Stimulated activated CD8-positive, alpha-beta memory T cell treated with anti-CD3 and anti-CD28 coated beads, Interleukin-4, amount 100 ng/mL, for 24 hours (primary cell): ENCODE data around the gene GPC3.
"Not testable (repeated sequence)": the region's sequence is repeated elsewhere in the genome, so short reads cannot be mapped to it uniquely, and the experiment has no call there.

ENCODE experiments used
- DNase-seq: peaks from one replicate; pipeline ENCODE4 v3.0.0-alpha.2; 2020; ENCODE audit warnings: low read depth

GPC3 gene

GRCh38 chrX:133926099-133926498 lies 59.3 kb downstream of the GPC3 start:
- DNase-seq: no peak

- no peak for DNase-seq
These were observed 60.8 kb downstream of the GPC3 start for GRCh38 chrX:133924548-133924947.

- no peak for DNase-seq
These were observed 61.8 kb downstream of the GPC3 start for GRCh38 chrX:133923548-133923947.

- no peak for DNase-seq
These were observed 62.3 kb downstream of the GPC3 start for GRCh38 chrX:133923113-133923512.

DNA sequence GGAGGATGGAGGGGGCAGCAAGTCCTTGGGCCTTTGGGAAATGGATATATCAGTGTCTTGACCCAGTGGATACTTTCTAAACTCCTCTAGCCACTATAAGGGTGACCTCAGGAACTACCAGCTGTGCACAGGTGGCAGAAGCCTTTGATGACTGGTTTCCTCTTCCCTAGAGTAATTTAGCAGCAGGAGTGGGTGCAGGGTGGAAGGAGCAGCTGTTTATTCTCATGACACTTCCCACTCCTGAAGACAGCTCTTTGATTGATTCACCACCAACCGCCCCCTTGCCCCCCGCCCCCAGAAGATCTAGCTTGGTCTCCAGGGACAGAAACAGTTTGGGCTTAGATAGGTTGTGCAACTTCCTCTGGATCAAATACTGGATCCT lies 63.0 kb downstream of the GPC3 start:
- DNase-seq: no peak

GRCh38 chrX:133921764-133922389 lies 63.5 kb downstream of the GPC3 start:
- DNase-seq: peak; percentile 28

- no peak for DNase-seq
These were observed 64.3 kb downstream of the GPC3 start for GRCh38 chrX:133921086-133921485.

DNA sequence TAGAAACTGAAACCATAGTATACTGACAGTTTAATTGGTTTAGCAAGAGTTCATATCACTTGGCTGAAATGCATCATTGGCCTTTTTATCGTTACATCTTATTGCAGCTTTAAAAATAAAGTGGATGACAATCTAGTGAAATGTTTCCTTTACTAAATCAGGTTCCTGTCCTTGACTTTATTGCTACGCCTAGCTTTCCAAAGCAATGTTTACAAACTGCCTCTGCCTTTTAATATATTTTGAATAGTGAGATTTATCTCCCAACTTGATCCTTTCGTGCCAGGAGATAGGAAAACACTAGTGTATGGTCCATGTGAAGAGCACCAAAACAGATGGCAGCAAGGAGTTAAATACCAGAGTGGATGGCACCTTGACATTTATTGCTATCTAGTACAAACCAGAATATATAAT lies 67.0 kb downstream of the GPC3 start:
- DNase-seq: no peak

DNA sequence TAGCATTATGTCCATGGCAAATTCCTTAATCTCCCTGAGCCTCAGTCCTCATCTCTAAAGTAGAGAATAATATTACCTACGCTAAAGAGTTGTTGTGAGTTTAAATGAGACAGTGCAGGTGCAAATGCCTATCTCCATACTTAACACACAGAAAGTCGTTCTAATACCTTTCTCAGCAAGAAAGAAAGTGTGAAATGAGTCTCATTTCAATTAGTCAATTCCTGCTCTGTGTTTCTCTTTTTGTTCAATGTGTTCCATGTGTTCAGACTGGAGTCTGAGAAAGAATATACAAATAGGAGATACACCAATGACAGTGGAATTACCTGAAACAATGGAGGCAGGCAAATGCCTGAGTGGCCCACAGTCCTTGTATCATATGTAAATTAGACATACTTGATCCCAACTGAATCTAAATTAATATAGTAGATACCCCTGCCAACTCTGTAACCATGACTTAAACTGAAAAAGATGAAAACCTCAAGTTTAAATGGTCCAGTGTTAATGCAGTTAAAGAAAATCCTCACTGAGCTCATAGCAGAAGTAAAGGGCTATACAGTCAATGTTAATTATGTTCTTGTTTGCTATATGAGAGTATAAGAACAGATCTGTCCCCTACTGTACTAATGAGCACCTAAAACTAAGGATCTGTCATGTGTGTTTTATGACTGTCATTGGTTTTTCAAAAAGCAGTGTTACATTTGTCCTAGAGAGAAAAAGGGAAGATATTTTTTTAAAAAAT lies 68.2 kb downstream of the GPC3 start:
- no peak for DNase-seq

- DNase-seq: no peak
These were observed 71.6 kb downstream of the GPC3 start for GRCh38 chrX:133913658-133914388.

DNA sequence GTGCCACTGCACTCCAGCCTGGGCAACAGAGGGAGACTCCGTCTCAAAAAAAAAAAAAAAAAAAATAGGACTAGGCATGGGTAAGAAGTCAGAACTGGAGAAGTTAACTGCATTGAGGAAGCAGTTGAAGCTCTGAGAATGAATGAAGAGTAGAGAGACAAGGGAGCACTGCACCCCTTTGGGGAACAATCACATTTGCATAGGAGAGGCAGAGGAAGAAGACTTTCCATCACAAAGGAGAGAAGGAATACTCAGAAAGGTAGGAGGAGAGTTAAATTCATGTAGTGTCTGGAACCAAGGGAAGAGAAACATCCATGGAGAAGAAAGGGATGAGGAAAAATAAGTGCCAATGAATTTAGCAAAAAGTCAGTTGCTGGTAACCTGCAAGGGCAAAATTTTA lies 72.4 kb downstream of the GPC3 start:
- no peak for DNase-seq

DNA sequence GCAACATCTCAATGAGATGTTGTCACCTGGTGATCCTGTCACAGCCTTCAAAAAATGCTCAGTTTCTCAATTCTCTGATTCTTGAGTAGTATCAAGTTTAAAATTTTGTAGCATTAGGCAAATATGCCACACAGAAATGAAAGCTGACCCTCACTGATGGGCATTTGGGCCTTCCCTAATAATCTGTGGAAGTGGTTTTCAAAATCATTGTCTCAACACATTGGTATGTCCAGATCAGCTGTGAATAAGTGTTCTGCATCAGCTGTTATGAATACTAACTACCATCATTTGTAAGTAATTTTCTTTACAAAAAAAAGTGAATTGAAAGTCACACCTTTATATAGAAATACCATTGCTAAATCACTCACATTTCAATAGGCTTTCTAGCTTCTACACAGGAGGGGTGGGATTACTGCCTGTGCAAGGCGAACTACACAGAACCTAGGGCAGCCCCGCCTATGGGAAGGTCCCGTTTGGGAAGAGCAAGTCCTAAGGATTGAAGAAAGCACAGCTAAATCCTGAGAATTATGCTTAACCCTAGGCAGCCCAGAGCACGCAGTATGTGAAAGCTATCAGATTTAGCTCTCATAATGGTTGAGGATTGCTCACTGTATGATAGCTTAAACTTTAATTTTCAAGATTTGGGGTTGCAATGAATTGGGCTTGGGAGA lies 73.4 kb downstream of the GPC3 start:
- no peak for DNase-seq

DNA sequence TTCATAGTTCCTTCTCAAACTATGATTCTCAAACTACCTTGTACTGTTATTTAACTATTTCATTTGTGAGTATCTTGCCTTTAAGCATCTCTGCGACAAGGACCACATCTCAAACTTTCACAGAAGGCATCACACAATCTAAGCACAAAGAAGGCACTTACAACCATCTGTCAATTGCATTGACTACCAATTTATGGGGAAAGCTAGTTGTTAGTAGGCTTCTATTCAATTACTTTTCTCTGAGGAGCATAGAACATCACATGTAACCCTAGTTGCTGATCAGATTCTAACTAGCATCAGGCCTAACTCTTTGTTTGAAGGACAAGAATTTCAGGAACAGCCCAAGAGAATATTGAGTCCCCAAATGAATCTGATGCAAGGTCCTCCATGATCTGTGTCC lies 74.9 kb downstream of the GPC3 start:
- DNase-seq: no peak

DNA sequence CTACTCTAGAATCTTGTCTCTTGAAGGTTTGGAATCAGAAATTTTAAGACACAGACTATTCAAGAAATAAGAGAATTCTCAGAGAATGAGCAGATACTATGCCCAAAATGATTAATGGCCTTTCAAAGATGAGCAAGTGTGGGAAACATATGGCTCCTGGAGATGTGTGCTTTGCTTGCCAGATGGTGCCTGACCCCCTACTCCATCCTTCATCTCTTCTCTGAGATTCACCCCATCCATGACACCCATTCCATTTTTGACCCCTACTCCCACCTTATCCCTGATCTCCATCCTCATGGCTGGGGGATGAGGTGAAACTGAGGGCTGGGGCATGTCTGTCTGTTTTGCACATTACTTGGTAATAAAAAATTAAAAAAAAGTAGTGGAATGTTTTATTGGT lies 75.5 kb downstream of the GPC3 start:
- no peak for DNase-seq

GRCh38 chrX:133908223-133908955 lies 77.0 kb downstream of the GPC3 start:
- DNase-seq: no peak

DNA sequence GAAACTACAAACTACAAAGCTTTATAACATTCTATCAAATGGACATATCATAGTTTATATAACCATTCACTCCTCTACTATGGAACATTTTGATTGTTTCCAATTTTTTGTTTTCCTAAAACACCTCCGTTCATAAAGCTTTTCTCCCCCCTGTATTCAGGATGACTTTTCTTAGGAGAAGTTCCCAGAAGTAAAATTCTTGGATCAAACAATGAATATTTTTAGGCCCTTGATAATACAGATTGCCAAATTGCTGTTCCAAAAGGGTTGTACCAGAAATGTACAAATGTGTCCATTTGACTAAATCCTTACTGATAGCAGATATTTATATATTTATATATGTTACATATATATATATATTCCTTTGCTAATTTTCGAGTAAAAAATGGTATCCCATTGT lies 77.8 kb downstream of the GPC3 start:
- DNase-seq: no peak

DNA sequence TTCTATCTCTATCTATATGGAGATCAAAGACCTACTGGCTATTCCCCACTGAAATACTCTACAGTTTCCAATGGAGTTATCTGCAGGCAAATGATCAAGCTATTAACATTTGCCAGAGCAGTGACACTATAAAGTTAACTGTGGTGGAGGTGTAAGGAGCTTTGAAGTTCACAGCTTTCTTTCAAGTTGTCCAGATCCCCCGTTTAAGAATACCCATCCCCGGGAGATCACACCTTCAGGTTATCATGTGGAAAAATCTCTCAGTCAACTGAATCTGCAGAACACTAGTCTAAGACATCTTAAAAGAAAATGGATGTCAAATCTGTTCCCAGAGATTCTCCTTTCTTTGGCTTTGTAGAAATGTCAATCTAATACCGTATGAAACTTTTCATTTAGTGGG lies 80.1 kb downstream of the GPC3 start:
- DNase-seq: no peak

GRCh38 chrX:133897593-133898163 lies 87.7 kb downstream of the GPC3 start:
- DNase-seq: no peak

GRCh38 chrX:133892337-133892736 lies 93.1 kb downstream of the GPC3 start:
- no peak for DNase-seq

DNA sequence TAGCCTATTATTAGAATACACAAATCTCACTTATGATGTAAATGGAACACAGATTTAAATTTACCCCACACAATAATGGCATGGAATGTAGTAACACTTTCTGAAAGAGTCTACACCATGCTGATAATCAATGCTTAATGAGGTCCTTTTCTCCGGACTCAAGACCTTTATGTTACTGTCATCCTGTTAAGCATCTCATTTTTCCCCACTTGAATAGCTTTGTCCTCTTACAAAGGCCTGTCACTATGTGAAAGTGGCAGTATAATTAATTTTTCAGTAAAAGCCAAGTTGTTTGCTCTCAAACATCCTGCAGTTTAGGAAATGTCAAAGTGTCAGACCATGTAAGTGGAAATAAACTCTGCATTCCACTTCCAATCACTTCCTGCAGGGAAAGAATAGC lies 96.4 kb downstream of the GPC3 start:
- no peak for DNase-seq

GRCh38 chrX:133888084-133888483 lies 97.3 kb downstream of the GPC3 start:
- DNase-seq: not testable (repeated sequence)
